Right lobe of liver (tissue), 6 donors: ENCODE data around the gene MRPS14. TPM values are rescaled to one million over a fixed set of nuclear protein-coding genes. Genes with fewer than 3 reads are reported as not detected.

Experiments used
- ATAC-seq, 4 donors: fragments of 200-7000 bp; cut with Tn5 transposase; one replicate each; pipeline ENCODE4 v1.9.1; 2020; ENCODE audit warnings: mild to moderate bottlenecking in 4 of 4, moderate library complexity in 4 of 4
- DNase-seq, 3 donors: peaks; one replicate each; pipeline ENCODE4 v3.0.0-alpha.2; 2020
- H3K27ac ChIP-seq, 3 donors: fragments of 200-600 bp; one replicate each; pipeline ENCODE4 v1.8.0; 2022
- H3K27me3 ChIP-seq, 2 donors: fragments of 200-600 bp; one replicate each; pipeline ENCODE4 v1.8.0; 2022
- H3K36me3 ChIP-seq, 4 donors: fragments of 200-600 bp; sonication (generic) in 1 of 4; one replicate each; pipeline versions ENCODE4 v1.5.1 to v1.8.0; 2017 to 2022; ENCODE audit warnings: control low read depth in 1 of 4
- H3K4me1 ChIP-seq, 4 donors: fragments of 200-600 bp; sonication (generic) in 1 of 4; one replicate each; pipeline versions ENCODE4 v1.5.1 to v1.8.0; 2017 to 2022; ENCODE audit warnings: control low read depth in 1 of 4
- H3K4me3 ChIP-seq, 3 donors: fragments of 200-600 bp; one replicate each; pipeline ENCODE4 v1.8.0; 2022
- H3K9me3 ChIP-seq, 4 donors: fragments of 200-600 bp; sonication (generic) in 1 of 4; one replicate each; pipeline versions ENCODE4 v1.5.1 to v1.8.0; 2017 to 2022; ENCODE audit warnings: control low read depth in 1 of 4
- CTCF ChIP-seq, 4 donors: fragments of 200-600 bp in 3 of 4; fragments of 450-650 bp in 1 of 4; IDR thresholded peaks; one replicate each; pipeline versions ENCODE4 v1.5.1 to v1.8.0; 2016 to 2022; ENCODE audit warnings: antibody characterized with exemption in 4 of 4, mild to moderate bottlenecking in 2 of 4
- POLR2A ChIP-seq: fragments of 450-650 bp; IDR thresholded peaks from one replicate; pipeline ENCODE4 v1.6.1; 2017; ENCODE audit warnings: antibody characterized with exemption, mild to moderate bottlenecking
- WGBS: methylation state at CpG from one replicate; pipeline ENCODE4 v1.1.6; 2018; ENCODE audit warnings: low coverage, low lambda C conversion rate; ENCODE audit not compliant: insufficient coverage; ENCODE audit errors: missing lambda C conversion rate; 5-methylcytosine and 5-hydroxymethylcytosine counted together
- intact Hi-C, 2 donors: fragments of 100-400 bp; cut with DNase I; formaldehyde crosslinking; loops; one replicate each; pipeline versions ENCODE4 v1.11.2 to v1.14.1; 2022
- long read RNA-seq: library from polyadenylated mRNA; unstranded; transcript quantifications from one replicate; pipeline ENCODE4 v2.0.0, GENCODE V29; 2019
- total RNA-seq, 6 experiments: library from RNA; depleted of rRNA in 2 of 6; stranded (reverse); fragments of >200 nt in 2 of 6; fragmentation: NEBNext Ultra II Directional in 3 of 6; extraction: Animal tissue kit (Norgen Biotek cat#: 25700) in 3 of 6; gene quantifications; one replicate each; pipeline versions ENCODE4 v1.1.0 to v1.2.4, GENCODE V29; 2016 to 2023
- donor health status: DM: no; HTN: yes; CAD: no.
- donor health status: DM: no; HTN: no; CAD: no.
- donor health status: DM: no; HTN: no; CAD: no.
- donor health status: DM: no; HTN: yes; CAD: no.
- donor health status: DM: no; HTN: yes; CAD: no.

MRPS14 gene
- total RNA-seq, result 10 to 100 TPM in 5 of 6 experiments, 1 to 10 TPM in 1; 9.4 to 22.8 (median 18.8) TPM
- long read RNA-seq, transcript MRPS14-202 (3 exons, 2,115 nt), result major isoform, 27 of 27 reads
- long read RNA-seq, partial matches to known transcripts, result 0 of 27 reads
- long read RNA-seq, other reads (novel, unspliced or antisense), result 0 of 27 reads

GRCh38 chr1:175023043-175023921, at the start of gene MRPS14:
Gene MRPS14 (minus strand): TSS chr1:175023425. CDS start chr1:175023408, 17 bp downstream.
- H3K27me3 ChIP-seq, result no peaks in the 10 kb centered on the region
- peak; percentile 98 to 100 (median 99) for ATAC-seq
- no peaks in the 10 kb centered on the region for H3K9me3 ChIP-seq
- H3K27ac ChIP-seq, result peak within 1 kb of the TSS; percentile 70 to 87 (median 72)
- peaks cover 0 to 2% (median 0%) of the 10 kb centered on the region in 4 donors for H3K36me3 ChIP-seq
- peaks cover 0 to 15% (median 4%) of the 10 kb centered on the region in 4 donors for H3K4me1 ChIP-seq
- DNase-seq, result peak; percentile 96 to 98 (median 97)
- intact Hi-C loops, result no loop called here
- H3K4me3 ChIP-seq, result peak within 1 kb of the TSS; percentile 64 to 89 (median 85)
- peak; percentile 68 for TF ChIP-seq POLR2A
- no peak for TF ChIP-seq CTCF (IDR thresholded peaks at IDR 0.05)
- 4% methylated on average over 33 of the region's 42 CpGs for WGBS

- H3K4me1 ChIP-seq, result no peaks in the 10 kb centered on the region
- WGBS, result 25% methylated on average over 10 of the region's 10 CpGs
- H3K27ac ChIP-seq, result no peak overlapping the region
- no peak overlapping the region for H3K4me3 ChIP-seq
- no peaks in the 10 kb centered on the region for H3K9me3 ChIP-seq
- H3K27me3 ChIP-seq, result no peaks in the 10 kb centered on the region
- intact Hi-C loops, result no loop called here
- H3K36me3 ChIP-seq, result no peaks in the 10 kb centered on the region
- DNase-seq (no peak), ATAC-seq (peak in 3 of 4 donors; percentile 30 to 67 (median 38))
- TF ChIP-seq CTCF (IDR thresholded peaks at IDR 0.05), result no peak
- TF ChIP-seq POLR2A, result no peak
These were observed 49.1 kb upstream of the MRPS14 start for GRCh38 chr1:175072099-175072951.

DNA sequence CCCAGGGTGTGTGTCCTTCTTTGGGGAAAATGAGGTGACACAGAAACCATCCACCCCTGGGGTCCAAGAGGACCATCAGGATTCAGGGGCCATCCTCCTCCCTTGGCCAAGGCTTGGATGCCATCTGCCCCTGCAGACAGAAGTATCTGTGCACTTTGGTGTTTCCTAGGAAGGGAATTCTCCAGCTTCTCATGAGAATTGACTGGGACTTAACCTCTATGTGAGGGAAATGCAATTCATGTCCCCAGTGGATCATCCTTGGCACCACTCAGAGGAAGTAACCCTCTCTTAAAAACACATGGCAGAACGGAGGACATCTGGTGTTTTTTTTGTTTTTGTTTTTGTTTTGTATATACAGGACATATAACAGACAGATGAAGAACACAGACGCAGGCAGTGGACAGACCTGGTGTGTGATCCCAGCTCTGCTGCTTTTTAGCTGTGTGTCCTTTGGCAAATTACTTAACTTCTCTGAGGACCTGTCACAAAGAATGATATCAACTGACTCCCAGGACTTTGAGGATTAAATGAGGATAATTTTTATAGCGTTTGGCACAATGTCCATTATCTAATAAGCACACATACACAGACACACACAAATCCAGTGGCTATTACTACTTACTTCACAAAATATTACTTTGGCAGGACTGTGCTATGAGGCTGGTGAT, 48.2 kb upstream of the MRPS14 start:
- no peak for DNase-seq
- TF ChIP-seq CTCF (IDR thresholded peaks at IDR 0.05) (no peak), POLR2A (no peak)
- Histone ChIP-seq H3K4me1 (no peaks in the 10 kb centered on the region), H3K27ac (no peak overlapping the region), H3K4me3 (no peak overlapping the region), H3K36me3 (no peaks in the 10 kb centered on the region), H3K27me3 (no peaks in the 10 kb centered on the region), H3K9me3 (no peaks in the 10 kb centered on the region)
- WGBS, result 59% methylated on average over 3 of the region's 3 CpGs
- intact Hi-C loops, result no loop called here
- no peak for ATAC-seq

GRCh38 chr1:175070818-175071217, 47.6 kb upstream of the MRPS14 start:
- no peak overlapping the region for H3K27ac ChIP-seq

More at GRCh38 chr1:175070818-175071217, 47.6 kb upstream of the MRPS14 start:
- Histone ChIP-seq H3K9me3 (no peaks in the 10 kb centered on the region), H3K4me1 (no peaks in the 10 kb centered on the region), H3K4me3 (no peak overlapping the region), H3K36me3 (no peaks in the 10 kb centered on the region), H3K27me3 (no peaks in the 10 kb centered on the region)
- intact Hi-C loops, result no loop called here
- ATAC-seq, result no peak
- TF ChIP-seq POLR2A (no peak), CTCF (IDR thresholded peaks at IDR 0.05) (no peak)
- DNase-seq, result no peak
